A673 (cell line): ENCODE measurements around the gene UQCRC2. TPM values are rescaled to one million over a fixed set of nuclear protein-coding genes. Genes with fewer than 3 reads are reported as not detected.

Experiments
- BruUV-seq: library from RNA; stranded (reverse); fragments of 400-500 nt; replicated peaks from 2 replicates; lab custom pipeline; 2021; lab: Mats Ljungman, UMichigan
- CTCF ChIA-PET: fragments of 300-600 bp; sonication (Branson Sonifier 250); formaldehyde crosslinking; loops from one replicate; lab custom pipeline; 2022; ENCODE audit warnings: antibody characterized with exemption; lab: Charles Lee
- POLR2A ChIA-PET: fragments of 300-600 bp; sonication (Branson Sonifier 250); formaldehyde crosslinking; loops from one replicate; lab custom pipeline; 2022; ENCODE audit warnings: antibody characterized with exemption; ENCODE audit not compliant: low non-redundant PET; lab: Charles Lee
- DNase-seq: peaks from one replicate; pipeline ENCODE4 v3.0.0-alpha.2; 2015; ENCODE audit warnings: low spot score
- H3K27ac ChIP-seq: fragments of 200-600 bp; sonication (generic); 2 replicates; pipeline ENCODE4 v1.5.1; 2016; ENCODE audit warnings: mixed run types, low read depth, mild to moderate bottlenecking, mixed read lengths, antibody characterized with exemption, low read length; ENCODE audit not compliant: poor library complexity, severe bottlenecking
- H3K27me3 ChIP-seq: fragments of 200-600 bp; sonication (generic); replicated peaks from 2 replicates; pipeline ENCODE4 v1.6.1; 2017; ENCODE audit warnings: mixed run types, low read depth, mild to moderate bottlenecking, mixed read lengths, antibody characterized with exemption, low read length; ENCODE audit not compliant: insufficient read depth, poor library complexity
- H3K36me3 ChIP-seq: fragments of 200-600 bp; sonication (generic); 2 replicates; pipeline ENCODE4 v1.6.1; 2016; ENCODE audit warnings: mixed run types, mild to moderate bottlenecking, mixed read lengths, antibody characterized with exemption, low read length; ENCODE audit not compliant: insufficient read depth, poor library complexity, severe bottlenecking
- H3K4me1 ChIP-seq: fragments of 200-600 bp; sonication (generic); 2 replicates; pipeline ENCODE4 v1.6.1; 2017; ENCODE audit warnings: mixed run types, mild to moderate bottlenecking, mixed read lengths, antibody characterized with exemption, low read length; ENCODE audit not compliant: insufficient read depth, poor library complexity, severe bottlenecking
- H3K4me3 ChIP-seq: fragments of 200-600 bp; sonication (generic); 2 replicates; pipeline ENCODE4 v1.5.1; 2016; ENCODE audit warnings: low read depth, mixed run types, mild to moderate bottlenecking, mixed read lengths, low read length; ENCODE audit not compliant: poor library complexity, severe bottlenecking
- H3K9me3 ChIP-seq: fragments of 200-600 bp; sonication (generic); 2 replicates; pipeline ENCODE4 v1.6.1; 2016; ENCODE audit warnings: mixed run types, low read depth, mild to moderate bottlenecking, mixed read lengths, antibody characterized with exemption, low read length; ENCODE audit not compliant: poor library complexity, severe bottlenecking
- EZH2 ChIP-seq: fragments of 200-600 bp; sonication (generic); IDR thresholded peaks from 2 replicates; pipeline ENCODE4 v1.6.1; 2017; ENCODE audit warnings: borderline replicate concordance, low read depth, mild to moderate bottlenecking, mixed read lengths, antibody characterized with exemption, low read length; ENCODE audit not compliant: poor library complexity, severe bottlenecking
- intact Hi-C: fragments of 100-400 bp; cut with micrococcal nuclease; formaldehyde crosslinking; loops from one replicate; pipeline ENCODE4 v1.10.0; 2022; ENCODE audit not compliant: unreplicated experiment
- total RNA-seq: library from RNA; stranded (reverse); gene quantifications from 2 replicates; pipeline ENCODE4 v1.2.3, GENCODE V29; 2021
- TF ChIP-seq, protein P1 (sequence below): fragments of 300-800, 200-600 bp; sonication (generic); conservative IDR thresholded peaks from 2 replicates; pipeline ENCODE4 v1.5.1; 2017; ENCODE audit warnings: low read depth, mild to moderate bottlenecking, antibody characterized with exemption, low read length, moderate library complexity, mixed read lengths

UQCRC2 gene
- total RNA-seq, 1 experiment from 2014 or later = 311 TPM

DNA sequence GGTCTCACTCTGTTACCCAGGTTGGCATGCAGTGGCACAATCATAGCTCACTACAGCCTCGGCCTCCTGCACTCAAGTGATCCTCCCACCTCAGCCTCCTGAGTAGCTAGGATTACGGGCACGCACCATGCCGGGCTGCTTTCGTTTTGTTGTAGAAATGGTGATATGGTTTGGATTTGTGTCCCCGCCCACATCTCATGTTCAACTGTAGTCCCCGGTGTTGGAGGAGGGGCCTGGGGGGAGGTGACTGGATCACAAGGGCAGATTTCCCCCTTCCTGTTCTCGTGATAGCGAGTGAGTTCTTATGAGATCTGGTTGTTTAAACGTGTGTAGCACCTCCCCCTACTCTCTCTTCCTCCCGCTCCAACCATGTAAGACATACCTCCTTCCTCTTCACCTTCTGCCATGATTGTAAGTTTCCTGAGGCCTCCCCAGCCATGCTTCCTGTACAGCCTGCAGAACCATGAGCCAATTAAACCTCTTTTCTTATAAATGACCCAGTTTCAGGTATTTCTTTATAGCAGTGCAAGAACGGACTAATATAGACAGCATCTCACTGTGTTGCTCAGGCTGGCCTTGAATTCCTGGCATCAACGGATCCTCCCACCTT is 41.8 kb downstream of the UQCRC2 start:
- ChIA-PET CTCF (interaction anchor here (0.9 kb wide), 1 partner anchor 83 kb away, joined by 4 read pairs; no protein-coding TSS in a partner anchor), POLR2A (no interaction called here)
- intact Hi-C loops = no loop called here
- Histone ChIP-seq H3K36me3 (no peaks in the 10 kb centered on the region), H3K27ac (no peak overlapping the region), H3K9me3 (no peaks in the 10 kb centered on the region), H3K4me1 (no peaks in the 10 kb centered on the region), H3K4me3 (no peak overlapping the region), H3K27me3 (no peaks in the 10 kb centered on the region)
- BruUV-seq = no TSS peak
- TF ChIP-seq EZH2 = no peak
- TF ChIP-seq, protein P1, sequence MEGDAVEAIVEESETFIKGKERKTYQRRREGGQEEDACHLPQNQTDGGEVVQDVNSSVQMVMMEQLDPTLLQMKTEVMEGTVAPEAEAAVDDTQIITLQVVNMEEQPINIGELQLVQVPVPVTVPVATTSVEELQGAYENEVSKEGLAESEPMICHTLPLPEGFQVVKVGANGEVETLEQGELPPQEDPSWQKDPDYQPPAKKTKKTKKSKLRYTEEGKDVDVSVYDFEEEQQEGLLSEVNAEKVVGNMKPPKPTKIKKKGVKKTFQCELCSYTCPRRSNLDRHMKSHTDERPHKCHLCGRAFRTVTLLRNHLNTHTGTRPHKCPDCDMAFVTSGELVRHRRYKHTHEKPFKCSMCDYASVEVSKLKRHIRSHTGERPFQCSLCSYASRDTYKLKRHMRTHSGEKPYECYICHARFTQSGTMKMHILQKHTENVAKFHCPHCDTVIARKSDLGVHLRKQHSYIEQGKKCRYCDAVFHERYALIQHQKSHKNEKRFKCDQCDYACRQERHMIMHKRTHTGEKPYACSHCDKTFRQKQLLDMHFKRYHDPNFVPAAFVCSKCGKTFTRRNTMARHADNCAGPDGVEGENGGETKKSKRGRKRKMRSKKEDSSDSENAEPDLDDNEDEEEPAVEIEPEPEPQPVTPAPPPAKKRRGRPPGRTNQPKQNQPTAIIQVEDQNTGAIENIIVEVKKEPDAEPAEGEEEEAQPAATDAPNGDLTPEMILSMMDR = no peak
- DNase-seq = peak; percentile 19

DNA sequence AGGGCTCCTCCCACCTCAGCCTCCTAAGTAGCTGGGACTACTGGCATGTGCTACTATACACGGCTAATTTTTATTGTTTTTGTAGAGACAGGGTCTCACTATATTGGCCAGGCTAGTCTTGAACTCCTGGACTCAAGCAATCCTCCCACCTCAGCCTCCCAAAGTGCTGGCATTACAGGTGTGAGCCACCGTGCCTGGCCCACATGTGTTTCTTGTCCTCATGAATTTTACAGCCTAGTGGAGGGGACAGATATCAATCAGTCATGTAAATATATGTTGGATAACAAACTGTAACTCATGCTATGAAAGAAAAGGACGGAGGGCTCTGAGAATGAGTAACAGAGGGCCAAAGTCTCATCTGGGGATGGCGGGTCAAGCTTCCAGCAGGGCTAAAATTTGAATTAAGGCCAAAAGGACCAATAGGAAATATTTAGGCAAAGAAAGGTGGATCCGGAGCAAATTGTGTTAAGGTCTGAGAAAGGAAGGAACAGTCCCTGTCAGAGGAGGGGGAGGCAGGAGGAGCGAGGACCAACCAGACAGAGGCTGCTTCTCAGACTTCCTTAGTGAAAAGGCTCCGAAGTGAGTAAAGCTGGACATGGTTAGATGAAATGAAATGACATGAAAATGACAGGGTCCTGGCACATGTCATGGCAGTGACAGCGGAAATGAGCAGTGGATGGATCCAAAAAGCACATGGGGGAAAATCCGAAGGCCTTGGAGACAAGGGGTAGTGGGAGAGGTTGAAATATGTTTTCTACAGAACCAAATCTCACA is 43.9 kb downstream of the UQCRC2 start:
- H3K36me3 ChIP-seq = no peaks in the 10 kb centered on the region
- no peak for DNase-seq
- intact Hi-C loops = no loop called here
- ChIA-PET POLR2A (interaction anchor here (0.5 kb wide), 1 partner anchor 157 kb away, joined by 16 read pairs; no protein-coding TSS in a partner anchor), CTCF (interaction anchor here (1.5 to 6.2 kb wide), 2 partner anchors 82 to 191 kb away, joined by 21 to 89 read pairs; no protein-coding TSS in a partner anchor)
- no peaks in the 10 kb centered on the region for H3K4me1 ChIP-seq
- H3K4me3 ChIP-seq = no peak overlapping the region
- H3K27ac ChIP-seq = no peak overlapping the region
- BruUV-seq = no TSS peak
- H3K27me3 ChIP-seq = no peaks in the 10 kb centered on the region
- H3K9me3 ChIP-seq = no peaks in the 10 kb centered on the region
- TF ChIP-seq, protein P1 = no peak
- TF ChIP-seq EZH2 = no peak

DNA sequence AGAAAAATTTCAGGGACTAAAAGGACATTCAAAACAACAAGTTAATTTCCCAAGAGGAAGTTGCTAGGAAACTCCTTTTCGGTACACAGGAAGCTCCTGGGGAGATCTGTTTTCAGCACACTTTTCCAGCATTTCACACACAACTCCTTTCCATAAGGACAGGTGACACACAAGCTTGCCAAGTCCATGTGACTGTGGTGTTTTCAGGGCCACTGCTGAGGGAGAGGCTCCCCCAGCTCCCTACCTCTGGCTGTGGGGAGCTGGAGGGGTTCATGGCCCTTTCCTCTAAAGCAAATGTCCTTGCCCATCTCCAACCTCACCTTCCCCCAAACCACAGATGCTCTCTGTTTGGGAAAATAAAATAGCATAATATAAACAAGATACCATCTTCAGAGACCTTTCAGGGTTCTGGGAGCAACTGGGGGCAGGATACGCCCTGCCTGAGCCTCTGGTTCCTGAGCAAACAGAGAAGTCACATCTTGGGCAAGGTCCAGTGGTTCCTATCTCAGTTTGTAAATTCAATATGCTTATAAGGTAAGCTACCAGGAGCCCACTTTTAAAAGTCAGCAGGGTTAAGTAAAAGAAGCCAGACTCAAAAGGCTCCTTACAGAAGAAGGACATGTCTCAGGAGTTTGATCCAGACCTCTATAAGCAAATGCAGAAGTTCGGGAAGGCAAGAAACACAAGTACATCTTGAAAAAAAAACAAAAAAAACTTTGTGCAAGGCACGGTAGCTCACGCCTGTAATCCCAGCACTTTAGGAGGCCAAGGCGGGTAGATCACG is 44.7 kb downstream of the UQCRC2 start:
- no peak overlapping the region for H3K27ac ChIP-seq
- no peaks in the 10 kb centered on the region for H3K9me3 ChIP-seq
- DNase-seq = peak; percentile 32
- BruUV-seq = no TSS peak
- no peaks in the 10 kb centered on the region for H3K36me3 ChIP-seq
- no peak overlapping the region for H3K4me3 ChIP-seq
- intact Hi-C loops = no loop called here
- no peaks in the 10 kb centered on the region for H3K4me1 ChIP-seq
- no peaks in the 10 kb centered on the region for H3K27me3 ChIP-seq
- ChIA-PET POLR2A (interaction anchor here (0.5 kb wide), 1 partner anchor 156 kb away, joined by 16 read pairs; no protein-coding TSS in a partner anchor), CTCF (interaction anchor here (1.5 to 6.2 kb wide), 2 partner anchors 81 to 191 kb away, joined by 21 to 89 read pairs; no protein-coding TSS in a partner anchor)
- TF ChIP-seq EZH2 = no peak
- TF ChIP-seq, protein P1 = no peak
